Liver (tissue), 9 donors: ENCODE results near the gene CCT5. TPM values are rescaled to one million over a fixed set of nuclear protein-coding genes. Genes with fewer than 3 reads are reported as not detected.

Source experiments
- DNase-seq: peaks from one replicate; pipeline ENCODE4 v3.0.0-alpha.2; 2017; ENCODE audit warnings: low spot score
- H3K27ac ChIP-seq, 2 donors: one replicate each; pipeline ENCODE4 v1.7.0; 2013; ENCODE audit warnings: inconsistent platforms in 2 of 2, low read length in 2 of 2, control low read depth in 1 of 2, low read depth in 1 of 2, mild to moderate bottlenecking in 1 of 2
- H3K27me3 ChIP-seq, 4 donors: one replicate each; pipeline versions ENCODE4 v1.6.1 to v1.7.0; 2013; ENCODE audit warnings: low read length in 3 of 4, inconsistent platforms in 1 of 4, mild to moderate bottlenecking in 1 of 4, moderate library complexity in 1 of 4; ENCODE audit not compliant: control insufficient read depth in 4 of 4, insufficient read depth in 4 of 4
- H3K36me3 ChIP-seq, 4 donors: one replicate each; pipeline versions ENCODE4 v1.6.1 to v1.7.0; 2013; ENCODE audit warnings: low read length in 3 of 4, mild to moderate bottlenecking in 3 of 4, low read depth in 1 of 4, moderate library complexity in 1 of 4; ENCODE audit not compliant: control insufficient read depth in 4 of 4, insufficient read depth in 3 of 4
- H3K4me1 ChIP-seq, 4 donors: one replicate each; pipeline versions ENCODE4 v1.6.1 to v1.7.0; 2013; ENCODE audit warnings: low read length in 3 of 4, mild to moderate bottlenecking in 3 of 4, moderate library complexity in 1 of 4; ENCODE audit not compliant: control insufficient read depth in 4 of 4, insufficient read depth in 4 of 4
- H3K4me3 ChIP-seq, 3 donors: one replicate each; pipeline versions ENCODE4 v1.6.1 to v1.7.0; 2013; ENCODE audit warnings: low read length in 3 of 3, control low read depth in 1 of 3, low read depth in 1 of 3, mild to moderate bottlenecking in 1 of 3
- H3K9ac ChIP-seq, 2 donors: one replicate each; pipeline ENCODE4 v1.7.0; 2013; ENCODE audit warnings: low read length in 2 of 2, mild to moderate bottlenecking in 2 of 2, moderate library complexity in 2 of 2, control low read depth in 1 of 2, low read depth in 1 of 2
- H3K9me3 ChIP-seq, 4 donors: one replicate each; pipeline versions ENCODE4 v1.6.1 to v1.7.0; 2013; ENCODE audit warnings: low read length in 3 of 4; ENCODE audit not compliant: control insufficient read depth in 4 of 4
- ATF3 ChIP-seq: IDR thresholded peaks from 2 replicates; pipeline ENCODE4 v1.6.1; 2016; ENCODE audit warnings: antibody characterized with exemption
- CTCF ChIP-seq: fragments of 150-350 bp; IDR thresholded peaks from 2 replicates; pipeline ENCODE4 v1.5.1; 2017; ENCODE audit warnings: improper control_type of control experiment, low read depth, low read length; ENCODE audit not compliant: missing input control
- FOXA1 ChIP-seq: IDR thresholded peaks from 2 replicates; pipeline ENCODE4 v1.6.1; 2016; ENCODE audit warnings: antibody characterized with exemption
- FOXA2 ChIP-seq: IDR thresholded peaks from 2 replicates; pipeline ENCODE4 v1.6.1; 2016; ENCODE audit warnings: antibody characterized with exemption
- GABPA ChIP-seq, 2 donors: IDR thresholded peaks in 1 of 2; conservative IDR thresholded peaks in 1 of 2; 2 replicates each; pipeline ENCODE4 v1.6.1; 2016; ENCODE audit warnings: antibody characterized with exemption in 2 of 2, mild to moderate bottlenecking in 1 of 2, moderate library complexity in 1 of 2
- HNF4A ChIP-seq, 2 donors: conservative IDR thresholded peaks; 2 replicates each; pipeline ENCODE4 v1.6.1; 2016; ENCODE audit warnings: antibody characterized with exemption in 2 of 2, mild to moderate bottlenecking in 2 of 2
- JUND ChIP-seq, 2 donors: IDR thresholded peaks; 2 replicates each; pipeline ENCODE4 v1.6.1; 2016; ENCODE audit warnings: antibody characterized with exemption in 2 of 2
- MAX ChIP-seq: IDR thresholded peaks from 2 replicates; pipeline ENCODE4 v1.6.1; 2016; ENCODE audit warnings: antibody characterized with exemption
- RAD21 ChIP-seq, 2 donors: IDR thresholded peaks; 2 replicates each; pipeline ENCODE4 v1.6.1; 2016; ENCODE audit warnings: antibody characterized with exemption in 2 of 2, mild to moderate bottlenecking in 2 of 2
- REST ChIP-seq: IDR thresholded peaks from 2 replicates; pipeline ENCODE4 v1.6.1; 2016; ENCODE audit warnings: antibody characterized with exemption, mild to moderate bottlenecking
- RXRA ChIP-seq, 2 donors: IDR thresholded peaks; 2 replicates each; pipeline ENCODE4 v1.6.1; 2017 to 2018; ENCODE audit warnings: antibody characterized with exemption in 2 of 2, mild to moderate bottlenecking in 1 of 2
- SP1 ChIP-seq: IDR thresholded peaks from 2 replicates; pipeline ENCODE4 v1.6.1; 2018; ENCODE audit warnings: antibody characterized with exemption, mild to moderate bottlenecking
- TAF1 ChIP-seq: conservative IDR thresholded peaks from 2 replicates; pipeline ENCODE4 v1.6.1; 2016; ENCODE audit warnings: antibody characterized with exemption, mild to moderate bottlenecking
- YY1 ChIP-seq: IDR thresholded peaks from 2 replicates; pipeline ENCODE4 v1.6.1; 2016; ENCODE audit warnings: antibody characterized with exemption, mild to moderate bottlenecking
- ZBTB33 ChIP-seq: IDR thresholded peaks from 2 replicates; pipeline ENCODE4 v1.6.1; 2016; ENCODE audit warnings: antibody characterized with exemption
- WGBS: extraction: QIAGEN DNeasy Blood & Tissue Kit; methylation state at CpG from one replicate; pipeline ENCODE4 v1.1.7; 2013; 5-methylcytosine and 5-hydroxymethylcytosine counted together
- polyA plus RNA-seq, 2 donors: library from polyadenylated mRNA; stranded (reverse) in 1 of 2; unstranded in 1 of 2; fragments of 200-250 nt in 1 of 2; fragments of >200 nt in 1 of 2; fragmentation: Nextera tagmentation in 1 of 2; extraction: Ambion mirVana in 1 of 2; gene quantifications; one replicate each; pipeline versions ENCODE4 v1.2.1 to v1.2.3, GENCODE V29; 2013 to 2015
- total RNA-seq, 2 donors: library from RNA; depleted of rRNA; stranded (reverse); fragments of >200 nt; gene quantifications; one replicate each; pipeline ENCODE4 v1.2.3, GENCODE V29; 2014
- donor health status: healthy.
- donor health status: healthy.
- donor health status: healthy.
- donor health status: healthy.
- donor health status: healthy.

CCT5 gene
- total and polyA plus RNA-seq, 4 donors: 68.4 to 157 (median 105) TPM

GRCh38 chr5:10216107-10216506 is 34.0 kb upstream of the CCT5 start:
- H3K9me3 ChIP-seq: no peaks in the 10 kb centered on the region
- H3K9ac ChIP-seq: no peak overlapping the region
- H3K36me3 ChIP-seq: no peaks in the 10 kb centered on the region
- no peak overlapping the region for H3K27ac ChIP-seq
- TF ChIP-seq SP1 (no peak), MAX (no peak), RAD21 (IDR thresholded peaks at IDR 0.05) (no peak), FOXA2 (no peak), REST (no peak), ZBTB33 (no peak), HNF4A (conservative IDR thresholded peaks at IDR 0.05) (no peak), YY1 (no peak), ATF3 (no peak), RXRA (IDR thresholded peaks at IDR 0.05) (no peak), GABPA (IDR thresholded peaks at IDR 0.05 in 1 of 2, conservative IDR thresholded peaks at IDR 0.05 in 1 of 2) (no peak)
- no peak overlapping the region for H3K4me3 ChIP-seq
- H3K4me1 ChIP-seq: no peaks in the 10 kb centered on the region
- no peaks in the 10 kb centered on the region for H3K27me3 ChIP-seq
- no peak for DNase-seq
- WGBS: 90% methylated on average over 5 of the region's 5 CpGs

- Histone ChIP-seq H3K27me3 (no peaks in the 10 kb centered on the region), H3K4me3 (no peak overlapping the region), H3K9ac (no peak overlapping the region), H3K4me1 (no peaks in the 10 kb centered on the region), H3K9me3 (no peaks in the 10 kb centered on the region), H3K27ac (no peak overlapping the region), H3K36me3 (no peaks in the 10 kb centered on the region)
- WGBS: 95% methylated on average over 8 of the region's 8 CpGs
- DNase-seq: no peak
- TF ChIP-seq JUND (IDR thresholded peaks at IDR 0.05): no peak
- no peak for TF ChIP-seq RAD21 (IDR thresholded peaks at IDR 0.05)
- TF ChIP-seq SP1: no peak
- TF ChIP-seq CTCF: no peak
- TF ChIP-seq YY1: no peak
- TF ChIP-seq ZBTB33: no peak
- TF ChIP-seq FOXA1: no peak
- TF ChIP-seq RXRA (IDR thresholded peaks at IDR 0.05): no peak
- TF ChIP-seq ATF3: no peak
- TF ChIP-seq FOXA2: no peak
- TF ChIP-seq TAF1: no peak
Observed at GRCh38 chr5:10218658-10219057, 31.4 kb upstream of the CCT5 start.
